GM23248 (cell line): Measurements from ENCODE around the gene MNX1. TPM values are rescaled to one million over a fixed set of nuclear protein-coding genes. Genes with fewer than 3 reads are reported as not detected.
A peak's percentile ranks its signal among the peaks of the same experiment; 100 is the strongest.

Experiments used
- DNase-seq: peaks from one replicate; pipeline ENCODE4 v3.0.0-alpha.2; 2015
- H2AFZ ChIP-seq: fragments of 200-600 bp; sonication (generic); 2 replicates; pipeline ENCODE4 v1.6.1; 2016; ENCODE audit warnings: antibody characterized with exemption
- H3F3A ChIP-seq: fragments of 200-600 bp; sonication (generic); 2 replicates; pipeline ENCODE4 v1.6.1; 2016; ENCODE audit warnings: mild to moderate bottlenecking, antibody characterized with exemption, mixed run types; ENCODE audit not compliant: insufficient read depth
- H3K27ac ChIP-seq: fragments of 200-600 bp; sonication (generic); 2 replicates; pipeline ENCODE4 v1.5.1; 2016; ENCODE audit warnings: mild to moderate bottlenecking
- H3K27me3 ChIP-seq: fragments of 200-600 bp; sonication (generic); replicated peaks from 2 replicates; pipeline ENCODE4 v1.6.1; 2016; ENCODE audit warnings: mild to moderate bottlenecking; ENCODE audit not compliant: insufficient read depth
- H3K36me3 ChIP-seq: fragments of 200-600 bp; sonication (generic); 2 replicates; pipeline ENCODE4 v1.6.1; 2016; ENCODE audit warnings: low read depth, mild to moderate bottlenecking
- H3K4me1 ChIP-seq: fragments of 200-600 bp; sonication (generic); 2 replicates; pipeline ENCODE4 v1.6.1; 2016; ENCODE audit warnings: mild to moderate bottlenecking; ENCODE audit not compliant: insufficient read depth
- H3K4me2 ChIP-seq: fragments of 200-600 bp; sonication (generic); one replicate; pipeline ENCODE4 v1.6.1; 2016; ENCODE audit warnings: mild to moderate bottlenecking; ENCODE audit not compliant: unreplicated experiment
- H3K4me3 ChIP-seq: fragments of 200-600 bp; sonication (generic); 2 replicates; pipeline ENCODE4 v1.5.1; 2016; ENCODE audit warnings: mild to moderate bottlenecking
- H3K79me2 ChIP-seq: fragments of 200-600 bp; sonication (generic); 2 replicates; pipeline ENCODE4 v1.6.1; 2016; ENCODE audit warnings: mild to moderate bottlenecking; ENCODE audit not compliant: insufficient read depth
- H3K9ac ChIP-seq: fragments of 200-600 bp; sonication (generic); 2 replicates; pipeline ENCODE4 v1.6.1; 2016; ENCODE audit warnings: mild to moderate bottlenecking
- H3K9me2 ChIP-seq: fragments of 200-600 bp; sonication (generic); 2 replicates; pipeline ENCODE4 v1.6.1; 2016; ENCODE audit warnings: mixed run types, mild to moderate bottlenecking, moderate library complexity; ENCODE audit not compliant: insufficient read depth
- H3K9me3 ChIP-seq: fragments of 200-600 bp; sonication (generic); one replicate; pipeline ENCODE4 v1.6.1; 2017; ENCODE audit warnings: low read depth
- H4K20me1 ChIP-seq: fragments of 200-600 bp; sonication (generic); 2 replicates; pipeline ENCODE4 v1.6.0; 2016; ENCODE audit not compliant: insufficient read depth
- EZH2 ChIP-seq: fragments of 200-600 bp; sonication (generic); IDR thresholded peaks from 2 replicates; pipeline ENCODE4 v1.6.1; 2018; ENCODE audit warnings: antibody characterized with exemption, mild to moderate bottlenecking; ENCODE audit not compliant: insufficient read depth, poor library complexity, severe bottlenecking
- EZH2phosphoT487 ChIP-seq: fragments of 200-600 bp; sonication (generic); IDR thresholded peaks from 2 replicates; pipeline ENCODE4 v1.6.1; 2018; ENCODE audit warnings: antibody characterized with exemption, moderate library complexity, mild to moderate bottlenecking, low read depth; ENCODE audit not compliant: insufficient read depth
- WGBS, 2 experiments: methylation state at CpG; one replicate each; pipeline ENCODE4 v1.1.6; 2015 to 2017; ENCODE audit warnings: low lambda C conversion rate in 2 of 2, low coverage in 1 of 2; ENCODE audit errors: missing lambda C conversion rate in 2 of 2; 5-methylcytosine and 5-hydroxymethylcytosine counted together
- in situ Hi-C: fragments of 300-500 bp; cut with MboI; formaldehyde crosslinking; loops from 2 replicates; pipeline ENCODE4 v1.15.0; 2020
- polyA plus RNA-seq: library from polyadenylated mRNA; unstranded; fragments of >200 nt; fragmentation: Nextera tagmentation; extraction: Ambion mirVana; gene quantifications from 2 replicates; pipeline ENCODE4 v1.2.1, GENCODE V29; 2016
- total RNA-seq: library from RNA; depleted of rRNA; stranded (reverse); fragments of >200 nt; shearing (Covaris generic); gene quantifications from 2 replicates; pipeline ENCODE4 v1.2.3, GENCODE V29; 2014

Gene MNX1
- total and polyA plus RNA-seq, 2 experiments from 2014 or later: not detected

- 1 to 5% methylated on average over 11 of the region's 11 CpGs for WGBS, 2 experiments
- H3K4me2 ChIP-seq: no peak overlapping the region
These were observed 5.5 kb upstream of the MNX1 start for GRCh38 chr7:157016024-157016351.

GRCh38 chr7:157014635-157015555 is 4.4 kb upstream of the MNX1 start:
- Histone ChIP-seq H3K4me3 (no peak overlapping the region), H3K27me3 (peaks cover 98% of the 10 kb centered on the region), H4K20me1 (no peaks in the 10 kb centered on the region), H2AFZ (no peak overlapping the region), H3K36me3 (no peaks in the 10 kb centered on the region), H3K79me2 (no peaks in the 10 kb centered on the region), H3K9me2 (no peaks in the 10 kb centered on the region), H3K4me2 (no peak overlapping the region), H3K9ac (no peak overlapping the region), H3K27ac (no peak overlapping the region), H3K4me1 (no peaks in the 10 kb centered on the region), H3K9me3 (no peaks in the 10 kb centered on the region), H3F3A (no peaks in the 10 kb centered on the region)
- in situ Hi-C loops: no loop called here
- TF ChIP-seq EZH2phosphoT487 (no peak), EZH2 (no peak)
- no peak for DNase-seq
- 20 to 24% methylated on average over 12 of the region's 12 CpGs for WGBS, 2 experiments

More at GRCh38 chr7:157016024-157016351, 5.5 kb upstream of the MNX1 start:
- no peak overlapping the region for H3K4me3 ChIP-seq
- no peak overlapping the region for H2AFZ ChIP-seq
- H3F3A ChIP-seq: no peaks in the 10 kb centered on the region
- no peak overlapping the region for H3K27ac ChIP-seq
- no peaks in the 10 kb centered on the region for H4K20me1 ChIP-seq
- no peaks in the 10 kb centered on the region for H3K9me3 ChIP-seq
- no peaks in the 10 kb centered on the region for H3K79me2 ChIP-seq
- H3K4me1 ChIP-seq: no peaks in the 10 kb centered on the region
- in situ Hi-C loops: no loop called here
- H3K9me2 ChIP-seq: no peaks in the 10 kb centered on the region
- DNase-seq: no peak
- no peak overlapping the region for H3K9ac ChIP-seq
- peaks cover 100% of the 10 kb centered on the region for H3K27me3 ChIP-seq
- TF ChIP-seq EZH2 (no peak), EZH2phosphoT487 (no peak)
- no peaks in the 10 kb centered on the region for H3K36me3 ChIP-seq

- Histone ChIP-seq H3K4me3 (no peak overlapping the region), H3K9me2 (no peaks in the 10 kb centered on the region), H3F3A (no peaks in the 10 kb centered on the region), H4K20me1 (no peaks in the 10 kb centered on the region), H3K4me2 (no peak overlapping the region), H3K27me3 (peaks cover 96% of the 10 kb centered on the region), H3K79me2 (no peaks in the 10 kb centered on the region), H3K27ac (no peak overlapping the region), H3K9ac (no peak overlapping the region), H2AFZ (no peak overlapping the region), H3K4me1 (no peaks in the 10 kb centered on the region), H3K9me3 (no peaks in the 10 kb centered on the region), H3K36me3 (no peaks in the 10 kb centered on the region)
- in situ Hi-C loops: no loop called here
- TF ChIP-seq EZH2phosphoT487: 0 out of 2 replicates have a peak, but pooled peaks have one; percentile 29
- TF ChIP-seq EZH2: no peak
- 16 to 23% methylated on average over 13 of the region's 13 CpGs for WGBS, 2 experiments
- no peak for DNase-seq
These were observed 3.4 kb upstream of the MNX1 start for GRCh38 chr7:157013602-157014549.

- Histone ChIP-seq H3K27ac (no peak overlapping the region), H3K27me3 (peaks cover 96% of the 10 kb centered on the region), H3K9me2 (no peaks in the 10 kb centered on the region), H3K79me2 (no peaks in the 10 kb centered on the region), H3K36me3 (no peaks in the 10 kb centered on the region), H3K4me3 (no peak overlapping the region), H3K9me3 (no peaks in the 10 kb centered on the region), H3K4me1 (no peaks in the 10 kb centered on the region), H3F3A (no peaks in the 10 kb centered on the region), H3K4me2 (no peak overlapping the region), H4K20me1 (no peaks in the 10 kb centered on the region), H3K9ac (no peak overlapping the region), H2AFZ (no peak overlapping the region)
- in situ Hi-C loops: no loop called here
- no peak for TF ChIP-seq EZH2
- TF ChIP-seq EZH2phosphoT487: no peak
- no peak for DNase-seq
These were observed 2.6 kb upstream of the MNX1 start for GRCh38 chr7:157013101-157013500.
